Upper lobe of right lung (tissue), 1 donor: ENCODE data around the gene SERPINA4. TPM values are rescaled to one million over a fixed set of nuclear protein-coding genes. Genes with fewer than 3 reads are reported as not detected.

Experiments used
- ATAC-seq: fragments of 200-7000 bp; cut with Tn5 transposase; one replicate; pipeline ENCODE4 v1.9.1; 2020; ENCODE audit warnings: mild to moderate bottlenecking, moderate library complexity
- DNase-seq: peaks from one replicate; pipeline ENCODE4 v3.0.0-alpha.2; 2020
- H3K27ac ChIP-seq: fragments of 200-600 bp; one replicate; pipeline ENCODE4 v1.8.0; 2022
- H3K27me3 ChIP-seq: fragments of 200-600 bp; one replicate; pipeline ENCODE4 v1.8.0; 2022; ENCODE audit warnings: mild to moderate bottlenecking
- H3K36me3 ChIP-seq: fragments of 200-600 bp; one replicate; pipeline ENCODE4 v1.8.0; 2022
- H3K4me1 ChIP-seq: fragments of 200-600 bp; one replicate; pipeline ENCODE4 v1.8.0; 2022
- H3K4me3 ChIP-seq: fragments of 200-600 bp; one replicate; pipeline ENCODE4 v1.8.0; 2022; ENCODE audit warnings: mild to moderate bottlenecking
- H3K9me3 ChIP-seq: fragments of 200-600 bp; one replicate; pipeline ENCODE4 v1.8.0; 2022
- intact Hi-C: fragments of 100-400 bp; cut with DNase I; formaldehyde crosslinking; loops from one replicate; pipeline ENCODE4 v1.11.0; 2022
- total RNA-seq: library from RNA; stranded (reverse); fragmentation: NEBNext Ultra II Directional; extraction: Animal tissue kit (Norgen Biotek cat#: 25700); gene quantifications from one replicate; pipeline ENCODE4 v1.2.1, GENCODE V29; 2021
- TF ChIP-seq, protein P1 (sequence below): fragments of 200-600 bp; IDR thresholded peaks from one replicate; pipeline ENCODE4 v1.8.0; 2022; ENCODE audit warnings: antibody characterized with exemption
- donor health status: DM: no; HTN: yes; CAD: no; lungs with severe emphysema.

Gene SERPINA4
- total RNA-seq, 1 donor from 2014 or later = not detected

DNA sequence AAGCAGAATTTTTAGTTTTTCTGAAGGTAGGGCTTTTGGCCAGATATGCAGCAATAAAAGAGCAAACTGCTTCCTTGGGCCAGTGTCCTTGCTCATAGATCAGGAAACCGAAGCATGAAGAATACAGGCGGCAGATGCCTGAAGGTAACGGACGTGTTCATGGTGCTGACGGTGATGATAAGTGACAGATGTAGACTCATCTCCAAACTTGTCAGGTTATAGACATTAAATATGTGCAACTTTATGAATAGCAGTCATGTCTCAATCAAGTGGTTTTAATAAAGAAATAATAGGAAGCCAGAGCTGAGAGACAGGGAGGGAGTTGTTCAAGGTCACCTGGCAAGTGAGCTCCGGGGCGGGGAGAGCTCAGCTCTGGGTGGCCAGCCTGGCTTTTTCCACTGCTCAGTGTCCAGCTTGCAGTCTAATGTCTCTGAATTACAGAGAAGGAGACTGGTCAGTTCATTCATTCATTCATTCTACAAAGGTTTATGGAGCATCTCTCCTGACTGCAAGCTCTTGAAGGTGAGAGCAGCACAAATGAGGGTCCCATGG is 21.0 kb downstream of the SERPINA4 start:
- no peak overlapping the region for H3K27ac ChIP-seq
- TF ChIP-seq, protein P1, sequence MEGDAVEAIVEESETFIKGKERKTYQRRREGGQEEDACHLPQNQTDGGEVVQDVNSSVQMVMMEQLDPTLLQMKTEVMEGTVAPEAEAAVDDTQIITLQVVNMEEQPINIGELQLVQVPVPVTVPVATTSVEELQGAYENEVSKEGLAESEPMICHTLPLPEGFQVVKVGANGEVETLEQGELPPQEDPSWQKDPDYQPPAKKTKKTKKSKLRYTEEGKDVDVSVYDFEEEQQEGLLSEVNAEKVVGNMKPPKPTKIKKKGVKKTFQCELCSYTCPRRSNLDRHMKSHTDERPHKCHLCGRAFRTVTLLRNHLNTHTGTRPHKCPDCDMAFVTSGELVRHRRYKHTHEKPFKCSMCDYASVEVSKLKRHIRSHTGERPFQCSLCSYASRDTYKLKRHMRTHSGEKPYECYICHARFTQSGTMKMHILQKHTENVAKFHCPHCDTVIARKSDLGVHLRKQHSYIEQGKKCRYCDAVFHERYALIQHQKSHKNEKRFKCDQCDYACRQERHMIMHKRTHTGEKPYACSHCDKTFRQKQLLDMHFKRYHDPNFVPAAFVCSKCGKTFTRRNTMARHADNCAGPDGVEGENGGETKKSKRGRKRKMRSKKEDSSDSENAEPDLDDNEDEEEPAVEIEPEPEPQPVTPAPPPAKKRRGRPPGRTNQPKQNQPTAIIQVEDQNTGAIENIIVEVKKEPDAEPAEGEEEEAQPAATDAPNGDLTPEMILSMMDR = no peak
- no peaks in the 10 kb centered on the region for H3K27me3 ChIP-seq
- peaks cover 4% of the 10 kb centered on the region for H3K4me1 ChIP-seq
- H3K4me3 ChIP-seq = no peak overlapping the region
- no peak for DNase-seq
- intact Hi-C loops = no loop called here
- H3K9me3 ChIP-seq = no peaks in the 10 kb centered on the region
- no peaks in the 10 kb centered on the region for H3K36me3 ChIP-seq
- no peak for ATAC-seq

DNA sequence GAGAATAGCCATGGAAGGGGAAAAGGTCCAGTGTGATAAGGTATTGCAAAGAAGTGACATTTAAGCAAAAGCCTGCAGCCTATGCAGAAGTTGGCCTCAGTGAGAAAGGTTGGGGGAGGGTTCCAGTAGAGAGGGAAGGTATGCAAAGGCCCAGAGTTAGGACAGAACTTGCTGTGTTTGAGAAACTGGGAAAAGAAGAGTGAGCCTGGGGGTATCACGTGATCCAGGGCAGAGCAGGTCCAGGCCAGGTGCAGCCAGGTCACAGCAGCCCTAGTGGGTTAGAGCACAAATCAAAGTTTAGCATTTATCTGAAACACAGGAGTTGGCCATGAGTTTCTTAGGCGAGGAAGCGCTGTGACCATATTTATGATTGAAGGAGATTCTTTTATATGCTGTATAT is 21.6 kb downstream of the SERPINA4 start:
- intact Hi-C loops = no loop called here
- H3K9me3 ChIP-seq = no peaks in the 10 kb centered on the region
- H3K4me1 ChIP-seq = peaks cover 4% of the 10 kb centered on the region
- DNase-seq (no peak), ATAC-seq (no peak)
- no peak overlapping the region for H3K27ac ChIP-seq
- no peaks in the 10 kb centered on the region for H3K36me3 ChIP-seq
- no peaks in the 10 kb centered on the region for H3K27me3 ChIP-seq
- no peak overlapping the region for H3K4me3 ChIP-seq
- TF ChIP-seq, protein P1 = no peak

DNA sequence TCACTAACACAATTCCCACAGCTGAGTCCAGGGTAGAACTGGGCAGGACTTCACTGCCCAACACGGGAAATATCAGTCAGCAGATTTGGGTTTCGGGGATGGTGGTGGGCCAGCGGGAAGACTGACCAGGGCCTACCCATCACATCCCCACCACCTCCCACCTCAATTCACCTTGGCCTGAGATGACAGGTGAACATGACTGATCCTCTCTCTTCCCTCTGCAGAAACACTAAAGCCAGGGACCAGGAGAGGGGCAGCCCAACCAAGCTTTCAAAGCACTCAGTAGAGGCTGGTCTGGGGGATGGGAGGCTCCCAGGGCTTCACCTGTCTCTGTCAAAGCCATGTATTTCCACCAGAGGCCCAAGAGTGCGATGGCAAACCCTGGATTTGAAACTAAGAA is 22.3 kb downstream of the SERPINA4 start:
- DNase-seq = peak; percentile 20
- intact Hi-C loops = no loop called here
- ATAC-seq = no peak

DNA sequence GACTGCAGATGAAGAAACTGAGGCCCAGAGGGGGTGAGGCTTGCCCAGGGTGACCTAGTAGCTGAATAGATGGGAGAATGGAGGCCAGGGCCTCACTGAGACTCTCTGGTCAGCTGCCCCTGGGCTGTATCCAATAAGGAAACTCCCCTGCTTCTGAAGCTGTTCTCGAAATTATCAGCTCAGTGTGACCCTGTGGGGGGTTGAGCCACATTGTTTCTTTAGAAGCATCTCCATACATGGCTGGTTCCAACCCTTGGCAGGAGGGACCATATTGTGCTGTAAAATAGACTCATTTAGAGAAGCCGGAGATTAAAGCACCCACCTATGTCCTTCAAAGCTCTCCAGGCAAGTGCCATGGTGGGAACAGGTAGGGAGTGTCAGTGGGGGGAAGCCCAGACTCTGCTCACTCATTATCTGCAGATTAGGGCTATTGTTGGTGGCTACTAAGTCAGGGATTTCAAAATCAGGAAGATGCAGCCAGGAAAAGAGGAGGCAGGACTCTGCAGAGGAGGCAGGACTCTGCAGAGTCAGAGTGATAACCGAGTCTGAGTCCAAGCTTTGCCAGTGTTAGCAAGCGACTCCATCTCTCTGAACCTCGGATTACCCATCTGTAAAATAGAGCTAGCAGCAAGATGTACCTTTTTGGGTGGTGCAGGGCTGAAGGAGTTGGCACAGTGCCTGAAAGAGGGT is 23.5 kb downstream of the SERPINA4 start:
- Histone ChIP-seq H3K27ac (no peak overlapping the region), H3K9me3 (no peaks in the 10 kb centered on the region), H3K4me3 (no peak overlapping the region), H3K36me3 (no peaks in the 10 kb centered on the region), H3K4me1 (peaks cover 4% of the 10 kb centered on the region), H3K27me3 (no peaks in the 10 kb centered on the region)
- DNase-seq (no peak), ATAC-seq (no peak)
- TF ChIP-seq, protein P1 = no peak
- intact Hi-C loops = no loop called here

More for the DNA sequence above, 22.3 kb downstream of the SERPINA4 start:
- Histone ChIP-seq H3K27ac (no peak overlapping the region), H3K9me3 (no peaks in the 10 kb centered on the region), H3K27me3 (no peaks in the 10 kb centered on the region), H3K4me1 (peaks cover 4% of the 10 kb centered on the region), H3K4me3 (no peak overlapping the region), H3K36me3 (no peaks in the 10 kb centered on the region)
- TF ChIP-seq, protein P1 = no peak

DNA sequence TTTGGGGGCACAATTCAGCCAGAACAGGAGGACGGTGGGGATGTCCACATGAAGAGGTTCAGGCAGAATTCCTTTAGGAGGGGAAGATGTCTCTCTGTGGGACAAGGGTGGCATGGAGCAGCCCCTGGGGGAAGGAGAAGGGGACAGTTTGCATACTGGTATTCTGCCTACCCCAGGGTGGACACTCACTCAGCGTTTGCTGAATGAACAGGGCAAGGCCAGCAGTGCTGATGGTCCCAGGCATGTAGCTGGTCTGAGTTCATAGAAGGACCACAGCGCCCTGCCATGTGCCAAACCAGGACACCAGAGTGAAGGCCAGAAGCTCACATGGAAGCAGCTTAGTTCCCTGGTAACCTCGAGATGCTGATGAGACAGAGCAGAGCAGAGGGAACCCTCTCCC is 25.4 kb downstream of the SERPINA4 start:
- Histone ChIP-seq H3K27ac (no peak overlapping the region), H3K36me3 (no peaks in the 10 kb centered on the region), H3K4me3 (no peak overlapping the region), H3K27me3 (no peaks in the 10 kb centered on the region), H3K9me3 (no peaks in the 10 kb centered on the region), H3K4me1 (no peaks in the 10 kb centered on the region)
- intact Hi-C loops = no loop called here
- ATAC-seq = no peak
- DNase-seq = no peak
- TF ChIP-seq, protein P1 = no peak
